HCT116 (cell line): ENCODE measurements around the gene CPED1.

Experiments used
- CEBPB ChIP-seq: IDR thresholded peaks from 2 replicates; pipeline ENCODE4 v1.6.1; 2012; ENCODE audit warnings: low read depth
- CTCF ChIP-seq, 3 experiments: fragments of 200-600 bp in 1 of 3; sonication (generic) in 1 of 3; IDR thresholded peaks in 2 of 3; conservative IDR thresholded peaks in 1 of 3; 2 replicates each; pipeline ENCODE4 v1.5.1; 2012 to 2017; ENCODE audit warnings: low read depth in 2 of 3, low read length in 2 of 3, antibody characterized with exemption in 1 of 3, borderline replicate concordance in 1 of 3, control low read depth in 1 of 3, mild to moderate bottlenecking in 1 of 3, mixed read lengths in 1 of 3, mixed run types in 1 of 3, moderate library complexity in 1 of 3; ENCODE audit not compliant: insufficient read depth in 1 of 3
- EZH2 ChIP-seq: fragments of 200-600 bp; sonication (generic); IDR thresholded peaks from 2 replicates; pipeline ENCODE4 v1.6.1; 2017; ENCODE audit warnings: antibody characterized with exemption, mixed run types
- JUND ChIP-seq: IDR thresholded peaks from 2 replicates; pipeline ENCODE4 v1.6.1; 2012
- POLR2A ChIP-seq: IDR thresholded peaks from 2 replicates; pipeline ENCODE4 v1.7.0; 2011; ENCODE audit warnings: borderline replicate concordance; ENCODE audit not compliant: insufficient read depth, insufficient read length; ENCODE audit errors: extremely low read depth
- POLR2AphosphoS5 ChIP-seq: IDR thresholded peaks from 2 replicates; pipeline ENCODE4 v1.6.1; 2011; ENCODE audit warnings: mild to moderate bottlenecking, low read depth, low read length, moderate library complexity
- RAD21 ChIP-seq: IDR thresholded peaks from 2 replicates; pipeline ENCODE4 v1.6.1; 2012; ENCODE audit warnings: low read depth, mild to moderate bottlenecking
- SIN3A ChIP-seq: IDR thresholded peaks from 2 replicates; pipeline ENCODE4 v1.6.1; 2012; ENCODE audit warnings: low read depth
- SP1 ChIP-seq: IDR thresholded peaks from 2 replicates; pipeline ENCODE4 v1.6.1; 2012; ENCODE audit warnings: low read depth
- YY1 ChIP-seq: IDR thresholded peaks from 2 replicates; pipeline ENCODE4 v1.6.1; 2011; ENCODE audit warnings: low read length, low read depth, moderate library complexity, mild to moderate bottlenecking; ENCODE audit not compliant: insufficient replicate concordance; ENCODE audit errors: extremely low read depth
- ZNF274 ChIP-seq: fragments of 200-500 bp; sonication (Bioruptor generic); IDR thresholded peaks from 2 replicates; pipeline ENCODE4 v1.6.1; 2014; ENCODE audit warnings: mild to moderate bottlenecking, low read depth, low read length, inconsistent platforms
- TF ChIP-seq, protein P1 (sequence below): IDR thresholded peaks from 2 replicates; pipeline ENCODE4 v1.6.1; 2012
- TF ChIP-seq, protein P2 (sequence below): IDR thresholded peaks from 2 replicates; pipeline ENCODE4 v1.6.1; 2012
- TF ChIP-seq, protein P3 (sequence below): IDR thresholded peaks from 2 replicates; pipeline ENCODE4 v1.6.1; 2011; ENCODE audit warnings: mild to moderate bottlenecking, low read length, moderate library complexity; ENCODE audit not compliant: insufficient replicate concordance; ENCODE audit errors: extremely low read depth

DNA sequence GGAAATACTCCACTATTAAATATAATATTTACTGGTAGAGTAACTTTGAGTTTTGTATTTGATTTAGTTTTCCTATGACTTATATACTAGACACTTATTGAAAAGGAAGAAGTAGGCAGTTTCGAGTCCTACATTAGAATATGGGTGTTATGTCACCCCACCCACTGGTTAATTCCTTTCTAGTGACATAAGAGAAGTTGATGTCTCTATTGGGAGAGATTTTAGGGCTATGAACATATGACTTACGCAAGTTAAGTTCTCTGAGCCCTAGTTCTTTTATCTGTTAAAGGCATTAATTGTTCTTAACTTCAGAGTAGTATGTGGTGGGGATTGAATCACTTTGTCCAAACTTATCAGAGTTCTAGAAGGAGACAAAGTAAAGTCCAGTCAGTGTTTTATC, 30.5 kb downstream of the CPED1 start:
- TF ChIP-seq YY1 (no peak), CTCF (IDR thresholded peaks at IDR 0.05 in 2 of 3, conservative IDR thresholded peaks at IDR 0.05 in 1 of 3; ENCODE audit: borderline replicate concordance in 1 of 3, insufficient read depth in 1 of 3, low read depth in 2 of 3, low read length in 2 of 3) (no peak), SIN3A (no peak), SP1 (no peak), POLR2A (no peak), RAD21 (no peak), POLR2AphosphoS5 (no peak), ZNF274 (no peak), EZH2 (no peak), CEBPB (no peak), JUND (no peak)
- TF ChIP-seq, protein P1, sequence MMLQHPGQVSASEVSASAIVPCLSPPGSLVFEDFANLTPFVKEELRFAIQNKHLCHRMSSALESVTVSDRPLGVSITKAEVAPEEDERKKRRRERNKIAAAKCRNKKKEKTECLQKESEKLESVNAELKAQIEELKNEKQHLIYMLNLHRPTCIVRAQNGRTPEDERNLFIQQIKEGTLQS: no peak
- TF ChIP-seq, protein P2, sequence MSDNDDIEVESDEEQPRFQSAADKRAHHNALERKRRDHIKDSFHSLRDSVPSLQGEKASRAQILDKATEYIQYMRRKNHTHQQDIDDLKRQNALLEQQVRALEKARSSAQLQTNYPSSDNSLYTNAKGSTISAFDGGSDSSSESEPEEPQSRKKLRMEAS: no peak
- TF ChIP-seq, protein P3, sequence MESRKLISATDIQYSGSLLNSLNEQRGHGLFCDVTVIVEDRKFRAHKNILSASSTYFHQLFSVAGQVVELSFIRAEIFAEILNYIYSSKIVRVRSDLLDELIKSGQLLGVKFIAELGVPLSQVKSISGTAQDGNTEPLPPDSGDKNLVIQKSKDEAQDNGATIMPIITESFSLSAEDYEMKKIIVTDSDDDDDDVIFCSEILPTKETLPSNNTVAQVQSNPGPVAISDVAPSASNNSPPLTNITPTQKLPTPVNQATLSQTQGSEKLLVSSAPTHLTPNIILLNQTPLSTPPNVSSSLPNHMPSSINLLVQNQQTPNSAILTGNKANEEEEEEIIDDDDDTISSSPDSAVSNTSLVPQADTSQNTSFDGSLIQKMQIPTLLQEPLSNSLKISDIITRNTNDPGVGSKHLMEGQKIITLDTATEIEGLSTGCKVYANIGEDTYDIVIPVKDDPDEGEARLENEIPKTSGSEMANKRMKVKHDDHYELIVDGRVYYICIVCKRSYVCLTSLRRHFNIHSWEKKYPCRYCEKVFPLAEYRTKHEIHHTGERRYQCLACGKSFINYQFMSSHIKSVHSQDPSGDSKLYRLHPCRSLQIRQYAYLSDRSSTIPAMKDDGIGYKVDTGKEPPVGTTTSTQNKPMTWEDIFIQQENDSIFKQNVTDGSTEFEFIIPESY: no peak
